Jurkat, Clone E6-1 (cell line): ENCODE data around the gene RNASEH1.
"Not testable (repeated sequence)": the region's sequence is repeated elsewhere in the genome, so short reads cannot be mapped to it uniquely, and the experiment has no call there.

Source experiments
- DNase-seq: peaks from one replicate; pipeline ENCODE4 v3.0.0-alpha.2; 2011; ENCODE audit warnings: low read depth, low spot score
- H3K4me3 ChIP-seq: 2 replicates; pipeline ENCODE4 v1.5.1; 2011; ENCODE audit warnings: mild to moderate bottlenecking, low read length, control low read depth, moderate library complexity

Gene RNASEH1

DNA sequence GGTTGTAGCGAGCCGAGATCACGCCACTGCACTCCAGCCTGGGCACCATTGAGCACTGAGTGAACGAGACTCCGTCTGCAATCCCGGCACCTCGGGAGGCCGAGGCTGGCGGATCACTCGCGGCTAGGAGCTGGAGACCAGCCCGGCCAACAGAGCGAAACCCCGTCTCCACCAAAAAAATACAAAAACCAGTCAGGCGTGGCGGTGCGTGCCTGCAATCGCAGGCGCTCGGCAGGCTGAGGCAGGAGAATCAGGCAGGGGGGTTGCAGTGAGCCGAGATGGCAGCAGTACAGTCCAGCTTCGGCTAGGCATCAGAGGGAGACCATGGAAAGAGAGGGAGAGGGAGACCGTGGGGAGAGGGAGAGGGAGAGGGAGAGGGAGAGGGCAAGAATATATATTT is 11.5 kb upstream of the RNASEH1 start:
- not testable (repeated sequence) for DNase-seq, H3K4me3 ChIP-seq

DNA sequence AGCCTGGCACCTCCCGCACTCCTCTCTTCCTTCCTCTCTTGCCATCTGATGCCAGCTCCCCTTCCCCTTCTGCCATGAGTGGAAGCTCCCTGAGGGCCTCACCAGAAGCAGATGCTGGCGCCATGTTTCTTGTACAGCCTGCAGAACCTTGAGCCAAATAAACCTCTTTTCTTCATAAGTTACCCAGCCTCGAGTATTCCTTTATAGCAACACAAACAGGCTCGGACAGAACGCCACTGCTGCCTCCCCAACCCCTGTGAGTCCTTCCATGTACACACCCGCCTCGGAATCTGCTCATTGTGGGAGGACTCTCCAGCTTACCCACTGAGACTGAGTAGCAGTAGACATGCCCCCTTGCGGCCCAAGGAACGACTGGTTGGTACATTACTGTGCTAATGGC is 8.7 kb upstream of the RNASEH1 start:
- no peak for DNase-seq
- no peak overlapping the region for H3K4me3 ChIP-seq

DNA sequence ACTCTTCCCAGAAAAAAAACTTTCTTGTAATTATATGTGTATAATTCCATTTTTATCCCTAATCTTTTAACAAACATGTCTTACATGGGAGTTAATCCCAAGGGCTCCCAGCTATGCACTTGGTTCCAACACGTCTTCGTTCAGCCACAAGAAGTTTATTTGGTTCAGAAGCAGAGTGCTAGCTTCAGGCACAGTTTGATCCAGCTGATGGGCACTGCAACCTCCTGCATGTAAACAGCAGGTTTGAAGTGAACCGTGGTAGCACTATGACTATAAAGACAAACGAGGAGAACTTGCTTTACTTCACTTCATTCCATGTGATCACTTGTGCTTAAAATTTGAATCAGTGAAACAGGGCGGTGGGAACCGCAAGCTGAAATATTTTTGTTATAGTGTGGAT is 7.0 kb upstream of the RNASEH1 start:
- no peak for DNase-seq
- no peak overlapping the region for H3K4me3 ChIP-seq

DNA sequence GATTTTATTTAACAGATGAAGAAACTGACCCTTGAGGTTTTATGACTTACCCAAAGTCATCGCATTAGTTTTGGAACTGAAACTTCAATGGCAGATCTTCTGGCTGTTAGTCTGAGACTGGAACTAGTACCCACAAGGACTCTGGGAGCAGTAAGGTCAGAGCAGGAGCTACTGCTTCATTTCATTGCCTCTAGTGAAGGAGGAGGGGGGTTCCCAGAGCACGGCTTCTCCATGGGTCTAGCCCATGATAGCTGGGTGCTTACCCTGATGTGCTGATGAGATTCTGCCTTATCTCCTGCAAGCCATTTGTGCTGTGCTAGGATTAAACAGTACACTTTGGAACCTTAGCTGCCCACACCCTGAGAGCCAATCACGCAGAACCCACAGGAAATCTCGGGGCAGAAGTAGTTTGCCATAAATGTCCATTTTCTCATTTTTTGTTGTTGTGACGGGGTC is 5.4 kb upstream of the RNASEH1 start:
- no peak for DNase-seq
- no peak overlapping the region for H3K4me3 ChIP-seq

DNA sequence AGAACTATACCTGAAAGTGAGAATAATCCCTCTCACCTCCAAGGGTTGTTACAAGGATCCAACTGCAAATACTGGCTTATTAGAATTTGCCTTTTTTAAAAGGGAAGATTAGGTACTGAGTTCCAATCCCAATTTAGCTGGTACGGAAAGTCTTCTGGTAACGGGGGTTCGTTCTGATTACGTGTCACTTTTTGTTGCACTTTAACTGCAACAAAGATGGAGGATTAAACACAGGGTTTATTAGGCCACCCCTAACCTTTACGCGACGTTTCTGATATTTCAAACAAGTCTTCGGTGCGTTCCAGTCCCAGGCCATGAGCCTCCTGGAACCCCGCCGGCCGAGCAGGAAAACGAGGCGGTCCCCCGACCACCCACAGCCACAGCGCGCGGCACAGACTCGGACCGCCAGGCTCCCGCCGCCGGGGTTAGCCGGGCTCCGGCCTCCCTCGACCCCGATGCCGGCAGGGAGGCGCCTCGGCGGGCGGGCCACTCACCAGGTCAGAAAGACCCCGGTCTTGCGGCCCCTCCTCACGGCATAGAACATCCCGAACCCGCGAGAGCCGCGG is 411 bp downstream of the RNASEH1 start:
- peak overlapping the region; percentile 65 for H3K4me3 ChIP-seq
- DNase-seq: no peak

DNA sequence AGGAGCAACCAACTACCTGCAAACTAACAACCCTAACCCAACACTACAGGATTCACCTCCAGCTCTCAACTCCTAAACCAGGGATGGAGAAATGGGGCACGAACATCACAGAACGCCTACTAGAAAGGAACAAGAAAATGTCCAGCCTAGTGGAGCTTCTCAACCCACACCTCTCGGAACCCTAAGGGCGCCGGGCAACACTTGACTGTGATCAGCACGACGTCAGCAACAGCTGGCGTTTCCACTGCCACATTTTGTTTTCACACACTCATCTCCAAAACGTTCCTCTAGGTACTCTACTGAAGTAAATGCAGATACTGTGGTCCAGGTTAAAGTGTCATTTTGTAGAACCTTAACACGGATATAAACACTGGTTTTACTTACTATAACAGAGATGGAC is 4.2 kb downstream of the RNASEH1 start:
- no peak overlapping the region for H3K4me3 ChIP-seq

DNA sequence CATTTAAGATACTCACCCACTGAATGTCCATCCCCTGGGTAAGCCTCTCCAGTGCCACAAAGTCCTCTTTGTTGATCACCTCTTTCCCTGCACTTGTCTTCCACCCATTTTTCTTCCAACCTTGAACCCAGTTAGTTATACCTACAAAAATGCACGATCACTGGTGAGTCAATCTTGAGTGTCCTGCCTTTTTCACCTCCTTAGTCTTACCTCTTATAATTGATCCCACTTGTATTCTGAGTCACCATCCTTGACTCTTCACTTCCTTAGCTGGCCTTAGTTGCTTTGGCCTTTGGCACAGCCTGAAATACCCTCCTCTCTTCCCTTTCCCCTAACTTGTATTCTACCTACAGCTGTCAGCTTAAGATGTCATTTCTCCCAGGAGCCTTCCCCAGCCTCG is 10.2 kb downstream of the RNASEH1 start:
- H3K4me3 ChIP-seq: no peak overlapping the region
- no peak for DNase-seq

More for the DNA sequence above, 4.2 kb downstream of the RNASEH1 start:
- DNase-seq: no peak

DNA sequence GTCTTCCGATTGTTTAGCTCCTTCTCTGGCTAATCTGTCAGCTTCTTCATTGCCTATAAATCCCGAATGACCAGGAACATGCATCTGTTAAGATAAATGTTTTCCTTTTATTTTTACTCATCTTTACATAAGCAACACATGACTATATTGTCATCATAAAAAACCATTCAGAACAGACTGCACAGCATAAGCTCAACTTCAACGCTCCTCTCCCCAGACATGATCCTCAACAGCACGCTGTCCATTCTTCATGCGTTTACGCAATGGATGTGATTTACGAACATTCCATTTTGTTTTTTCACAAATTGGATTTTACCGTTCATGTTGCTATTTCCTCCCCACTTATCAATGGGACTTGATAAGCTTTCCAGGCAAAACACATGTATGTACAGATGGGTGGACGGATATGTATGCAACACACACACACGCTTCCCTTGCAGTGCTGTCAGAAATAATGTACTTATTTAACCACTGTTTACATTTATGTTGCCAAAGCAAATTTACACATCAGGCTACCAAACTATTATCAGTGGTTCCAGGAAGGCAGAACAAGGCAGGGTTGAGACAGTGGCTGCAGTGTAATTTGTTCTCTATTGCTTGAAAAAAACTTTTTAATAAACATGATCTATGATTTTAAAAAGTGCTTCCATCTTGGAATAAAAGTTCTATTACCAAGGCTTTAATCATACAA is 12.2 kb downstream of the RNASEH1 start:
- no peak overlapping the region for H3K4me3 ChIP-seq
- DNase-seq: no peak

DNA sequence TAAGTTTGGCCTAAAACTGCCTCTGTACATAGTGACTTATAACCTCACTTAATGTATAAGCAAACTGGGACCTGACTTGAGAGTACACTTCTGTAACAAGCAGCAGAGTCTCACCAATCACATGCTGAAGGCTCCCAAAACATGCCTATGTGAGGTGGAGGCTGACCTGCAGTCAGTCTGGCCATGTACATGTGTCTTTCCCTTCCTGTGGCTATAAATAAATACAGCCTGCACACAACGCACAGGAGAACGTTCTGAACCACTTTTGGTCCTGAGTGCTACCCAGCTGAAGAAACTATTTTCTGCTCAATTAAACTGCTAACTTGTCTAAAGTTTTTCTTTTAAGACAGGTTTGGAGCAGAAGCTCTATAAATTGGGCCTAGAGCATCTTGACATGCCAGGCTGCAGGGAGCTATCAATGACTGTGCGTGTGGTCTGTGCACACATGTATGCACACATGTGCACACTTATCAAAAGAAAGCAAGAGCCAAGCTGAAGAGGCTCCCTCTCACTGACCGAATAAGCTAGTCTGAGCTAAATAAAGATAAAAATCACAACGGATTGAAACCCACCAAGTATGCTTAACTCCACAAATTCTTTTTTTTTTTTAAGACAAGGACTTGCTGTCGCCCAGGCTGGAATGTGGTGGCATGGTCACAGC is 15.0 kb downstream of the RNASEH1 start:
- H3K4me3 ChIP-seq: no peak overlapping the region
- no peak for DNase-seq

DNA sequence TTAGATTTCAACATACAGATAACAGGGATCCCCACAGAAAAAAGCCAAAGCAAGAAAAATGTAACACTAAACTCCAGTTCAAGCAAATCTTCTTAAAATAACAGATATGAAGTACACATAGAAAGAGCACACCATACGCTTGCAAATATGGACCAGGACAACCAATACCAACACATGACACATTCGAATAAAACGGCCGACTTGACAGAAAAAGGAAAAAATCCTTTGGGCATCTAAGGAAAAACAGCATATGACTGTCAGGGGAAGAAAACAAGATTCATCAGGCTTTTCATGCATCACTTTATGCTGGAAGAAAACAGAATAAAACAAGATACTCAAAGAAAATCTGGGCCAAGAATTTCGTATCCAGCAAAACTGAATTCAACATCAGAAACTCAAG is 16.0 kb downstream of the RNASEH1 start:
- no peak for DNase-seq
- H3K4me3 ChIP-seq: no peak overlapping the region

DNA sequence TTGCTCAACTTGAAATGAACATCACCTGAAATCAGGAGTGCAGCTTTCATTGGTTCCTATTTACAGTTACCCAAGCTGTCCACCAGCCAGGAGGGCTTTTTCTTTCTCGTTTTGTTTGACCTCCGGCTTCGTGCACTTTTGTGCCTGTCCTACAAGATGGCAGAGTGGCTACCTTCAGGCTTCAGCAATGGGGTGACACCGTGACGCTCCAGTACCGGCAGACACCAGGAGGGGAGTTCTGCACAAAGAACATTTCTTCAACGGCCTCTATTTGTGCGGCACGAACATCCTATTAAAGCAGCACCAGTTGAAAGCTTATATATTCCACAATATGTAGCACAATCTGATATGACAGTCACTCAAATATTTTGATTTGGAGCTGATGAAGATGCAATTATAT is 18.3 kb downstream of the RNASEH1 start:
- H3K4me3 ChIP-seq: no peak overlapping the region
- no peak for DNase-seq

DNA sequence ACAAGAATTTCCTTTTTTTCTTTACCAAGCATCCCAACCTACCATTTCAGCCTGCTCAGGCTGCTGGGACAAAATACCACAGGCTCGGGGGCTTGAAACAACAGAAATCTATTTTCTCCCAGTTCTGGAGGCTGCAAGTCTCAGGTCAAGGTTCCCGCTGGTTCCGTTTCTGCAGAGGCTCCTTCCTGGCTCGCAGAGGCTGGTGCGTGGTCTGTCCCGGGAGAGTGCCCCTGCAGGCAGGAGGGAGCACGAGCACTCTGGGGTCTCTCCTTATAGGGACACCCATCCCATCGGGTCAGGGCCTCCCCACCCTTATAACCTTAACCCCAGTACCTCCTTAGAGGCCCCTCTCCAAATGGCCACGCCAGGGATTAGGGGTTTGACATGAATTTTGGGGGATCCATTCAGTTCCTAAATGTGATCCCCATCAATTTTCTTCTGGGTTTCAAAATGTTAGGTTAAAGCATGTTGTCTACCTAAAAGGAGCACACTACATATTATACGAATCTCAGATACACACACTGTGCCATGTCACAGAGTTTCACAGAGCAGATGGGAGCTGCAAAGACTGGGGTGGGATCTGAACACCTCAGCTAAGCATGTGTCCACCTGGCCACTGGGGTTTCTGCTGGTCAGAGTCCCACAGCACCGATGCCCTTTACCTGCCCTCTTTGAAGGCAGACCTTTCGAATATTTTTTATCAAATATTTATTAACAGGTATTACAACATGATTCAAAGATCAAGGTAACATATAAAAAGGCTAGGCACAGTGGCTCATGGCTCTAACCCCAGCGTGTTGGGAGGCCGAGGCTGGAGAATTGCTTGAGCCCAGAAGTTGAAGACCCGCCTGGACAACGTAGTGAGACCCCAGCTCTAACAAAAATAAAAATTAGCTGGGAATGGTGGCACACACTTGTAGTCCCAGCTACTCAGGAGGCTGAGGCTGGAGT is 21.2 kb downstream of the RNASEH1 start:
- no peak for DNase-seq
- H3K4me3 ChIP-seq: no peak overlapping the region

DNA sequence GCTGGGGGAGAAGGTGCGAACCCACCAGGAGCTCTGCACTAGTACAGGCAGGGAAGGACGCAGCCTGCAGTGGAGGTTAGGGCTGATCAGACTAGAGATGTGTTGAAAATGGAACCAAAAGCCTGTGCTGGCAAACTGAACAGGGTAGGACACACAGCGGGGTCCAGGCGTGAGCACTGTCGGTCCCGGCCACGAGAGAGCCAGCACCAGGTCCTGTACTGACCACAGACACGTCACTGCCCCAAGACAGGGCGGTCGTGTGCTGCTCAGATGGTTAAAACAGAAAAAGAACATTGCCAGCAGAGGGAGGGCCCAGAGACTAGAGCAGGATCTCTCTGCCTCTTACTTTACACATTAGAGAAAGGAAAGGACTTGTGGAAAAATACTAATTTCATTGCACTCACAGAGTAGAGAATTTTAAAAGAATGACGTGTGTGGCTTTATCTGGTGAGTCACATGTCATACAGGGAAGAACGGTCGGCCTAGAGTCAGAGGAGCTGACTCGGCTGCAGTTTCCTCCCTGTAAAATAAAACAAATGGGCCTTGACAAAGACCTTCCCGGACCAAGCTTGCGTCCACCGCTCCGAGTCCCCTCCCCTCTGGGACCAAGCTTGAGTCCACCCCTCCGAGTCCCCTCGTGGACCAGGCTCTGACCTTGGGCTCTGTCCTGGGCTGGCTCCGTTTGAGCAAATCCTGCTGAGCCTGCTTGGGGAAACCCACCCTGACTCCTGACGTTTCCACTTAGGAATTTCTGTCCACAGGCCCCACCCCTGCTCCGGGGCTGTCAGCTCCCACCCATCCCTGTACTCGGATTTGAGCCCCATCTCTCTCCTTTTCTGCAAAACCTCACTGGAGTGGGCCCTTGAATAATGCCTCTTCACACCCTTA is 22.1 kb downstream of the RNASEH1 start:
- H3K4me3 ChIP-seq: no peak overlapping the region
- no peak for DNase-seq

DNA sequence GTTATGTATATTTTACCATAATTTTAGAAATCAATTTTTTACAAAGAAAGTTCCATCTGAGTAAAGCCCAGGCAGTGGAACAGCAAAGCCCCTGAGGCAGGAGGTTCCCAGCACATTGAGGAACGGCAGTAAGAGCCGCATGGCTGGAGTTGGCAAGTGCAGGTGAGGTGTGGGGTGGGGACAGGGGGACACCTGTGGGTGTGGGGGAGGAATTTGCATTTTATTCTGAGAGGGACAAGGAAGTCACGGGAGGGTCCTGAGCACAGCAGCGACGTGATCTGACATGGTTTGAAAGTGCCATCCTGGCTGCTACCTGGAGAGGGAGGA is 22.7 kb downstream of the RNASEH1 start:
- no peak overlapping the region for H3K4me3 ChIP-seq
- no peak for DNase-seq

DNA sequence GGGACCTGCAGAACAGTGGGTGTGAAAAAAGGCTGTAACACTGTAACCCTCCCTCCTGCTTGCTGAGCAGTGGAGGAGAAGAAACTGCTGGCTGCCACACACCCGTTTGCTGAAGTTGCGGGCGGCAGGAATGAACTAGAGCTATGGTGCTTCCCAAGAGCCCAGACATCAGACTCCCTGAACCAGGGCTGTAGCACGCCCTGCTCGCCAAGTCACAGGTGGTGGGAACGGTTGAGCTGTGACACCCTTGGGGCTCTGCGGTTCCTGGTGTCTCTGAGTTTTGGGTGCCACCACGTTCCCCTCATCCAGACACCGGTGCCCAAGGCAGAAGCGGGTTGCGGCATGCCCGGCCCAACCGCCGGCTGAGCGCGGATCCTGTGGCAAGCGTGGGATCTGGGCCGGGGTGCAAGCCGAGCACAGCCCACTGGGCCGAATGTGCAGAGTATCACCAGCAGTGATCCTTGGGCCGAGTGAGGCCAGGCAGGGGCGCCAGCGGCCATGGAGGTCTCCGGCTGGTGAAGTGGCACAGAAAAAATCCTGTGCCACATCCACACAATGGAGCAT is 23.8 kb downstream of the RNASEH1 start:
- DNase-seq: no peak
- no peak overlapping the region for H3K4me3 ChIP-seq

DNA sequence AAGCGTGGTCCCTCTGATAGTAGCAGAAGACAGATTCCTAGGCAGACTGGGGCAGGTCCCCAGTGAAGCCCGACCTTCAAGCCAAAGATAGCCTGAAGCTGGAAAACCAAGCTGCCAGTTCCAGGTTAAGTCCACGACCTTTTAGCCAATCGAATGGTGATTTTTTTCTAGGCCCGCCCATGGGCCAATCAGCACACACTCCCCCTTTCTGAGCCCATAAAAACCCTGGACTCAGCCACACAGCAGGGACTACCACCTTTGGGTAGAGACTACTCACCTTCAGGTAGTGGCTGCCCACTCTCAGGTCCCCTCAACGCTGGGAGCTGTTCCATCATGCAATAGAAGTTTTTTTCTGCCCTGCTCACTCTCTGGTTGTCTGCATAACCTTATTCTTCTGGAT is 24.3 kb downstream of the RNASEH1 start:
- no peak overlapping the region for H3K4me3 ChIP-seq
- no peak for DNase-seq

DNA sequence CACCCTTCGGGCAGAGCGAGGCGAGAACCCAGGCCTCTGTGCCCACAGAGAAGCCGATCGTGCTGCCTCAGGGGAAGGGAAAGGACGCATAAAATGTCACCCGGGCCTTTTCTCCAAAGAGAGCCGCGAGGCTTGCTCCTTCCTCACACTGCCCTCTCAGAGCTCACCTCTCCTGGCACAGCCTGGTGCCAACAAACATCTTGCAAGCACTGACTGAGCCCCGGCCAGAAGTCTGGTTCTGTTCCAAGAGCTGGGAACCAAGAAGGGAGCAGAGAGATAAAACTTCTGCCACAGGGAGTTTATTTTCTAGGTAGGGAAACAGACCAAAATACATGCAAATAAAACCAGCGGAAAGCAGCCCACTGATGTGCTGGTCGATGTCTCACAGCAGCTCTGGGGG is 25.2 kb downstream of the RNASEH1 start:
- DNase-seq: no peak
- H3K4me3 ChIP-seq: no peak overlapping the region

DNA sequence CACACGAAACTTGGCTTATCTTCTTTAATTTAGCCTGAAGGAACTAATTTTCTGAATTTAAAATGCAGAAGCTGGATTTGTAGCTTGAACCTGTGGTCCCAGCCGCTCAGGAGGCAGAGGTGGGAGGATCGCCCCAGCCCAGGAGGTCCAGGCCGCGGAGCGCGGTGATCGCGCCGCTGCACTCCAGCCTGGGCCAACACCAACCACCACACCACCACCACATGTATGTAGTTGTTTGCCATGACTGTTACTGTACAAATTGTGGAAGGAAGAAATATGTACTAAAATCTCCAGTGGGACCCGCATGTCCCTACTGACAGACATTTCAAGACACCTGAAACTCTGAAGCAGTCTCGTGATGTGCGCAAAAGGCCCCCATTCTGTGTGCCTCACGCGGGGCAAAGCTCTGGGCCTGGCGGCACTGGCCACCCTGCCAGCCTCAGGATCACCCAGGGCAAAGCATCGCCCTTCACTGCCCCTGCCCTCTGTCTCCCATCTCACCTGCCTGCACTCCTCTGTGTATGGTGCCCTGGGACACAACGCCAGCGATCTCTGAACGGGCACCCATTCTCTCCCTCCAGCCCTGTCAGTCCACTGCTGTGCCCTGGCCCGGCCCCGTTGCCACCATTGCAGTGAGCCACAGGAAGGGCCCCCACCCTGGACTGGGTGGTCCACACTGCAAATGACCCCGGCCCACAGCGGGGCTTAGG is 28.7 kb downstream of the RNASEH1 start:
- H3K4me3 ChIP-seq: no peak overlapping the region
- DNase-seq: no peak
